Measurements from ENCODE around the gene ZNF595. TPM values are rescaled to one million over a fixed set of nuclear protein-coding genes. Genes with fewer than 3 reads are reported as not detected.
"Not testable (repeated sequence)": the region's sequence is repeated elsewhere in the genome, so short reads cannot be mapped to it uniquely, and the experiment has no call there.

The ZNF595 gene
- 33.8 TPM for total RNA-seq

- DNase-seq (ENCODE audit: low spot score) = peak; percentile 63
These were observed at the start of gene ZNF595 for GRCh38 chr4:52804-53479. Gene ZNF595, plus strand, starts transcription at chr4:53321. Its CDS starts 168 bp downstream, at chr4:53489.

- not testable (repeated sequence) for DNase-seq (ENCODE audit: low spot score)
These were observed 42.9 kb upstream of the ZNF595 start for GRCh38 chr4:9937-10870.

- DNase-seq (ENCODE audit: low spot score) = not testable (repeated sequence)
These were observed 41.9 kb upstream of the ZNF595 start for GRCh38 chr4:11095-11815.

GRCh38 chr4:11816-12417 is 41.2 kb upstream of the ZNF595 start:
- not testable (repeated sequence) for DNase-seq (ENCODE audit: low spot score)

GRCh38 chr4:18128-18527 is 35.0 kb upstream of the ZNF595 start:
- DNase-seq (ENCODE audit: low spot score) = not testable (repeated sequence)

GRCh38 chr4:18589-18988 is 34.5 kb upstream of the ZNF595 start:
- DNase-seq (ENCODE audit: low spot score) = not testable (repeated sequence)

GRCh38 chr4:22882-23281 is 30.2 kb upstream of the ZNF595 start:
- DNase-seq (ENCODE audit: low spot score) = not testable (repeated sequence)

GRCh38 chr4:24359-24758 is 28.8 kb upstream of the ZNF595 start:
- not testable (repeated sequence) for DNase-seq (ENCODE audit: low spot score)

- not testable (repeated sequence) for DNase-seq (ENCODE audit: low spot score)
These were observed 25.6 kb upstream of the ZNF595 start for GRCh38 chr4:27501-27900.

GRCh38 chr4:28767-29542 is 24.2 kb upstream of the ZNF595 start:
- DNase-seq (ENCODE audit: low spot score) = peak; percentile 63

- DNase-seq (ENCODE audit: low spot score) = not testable (repeated sequence)
These were observed 19.8 kb upstream of the ZNF595 start for GRCh38 chr4:33314-33713.

GRCh38 chr4:36559-37415 is 16.3 kb upstream of the ZNF595 start:
- not testable (repeated sequence) for DNase-seq (ENCODE audit: low spot score)

- DNase-seq (ENCODE audit: low spot score) = not testable (repeated sequence)
These were observed 14.9 kb upstream of the ZNF595 start for GRCh38 chr4:38202-38601.

GRCh38 chr4:43375-43774 is 9.7 kb upstream of the ZNF595 start:
- not testable (repeated sequence) for DNase-seq (ENCODE audit: low spot score)

GRCh38 chr4:51253-51652 is 1.9 kb upstream of the ZNF595 start:
- not testable (repeated sequence) for DNase-seq (ENCODE audit: low spot score)

GRCh38 chr4:51655-52277 is 1.4 kb upstream of the ZNF595 start:
- not testable (repeated sequence) for DNase-seq (ENCODE audit: low spot score)

GRCh38 chr4:53521-53920 is 400 bp downstream of the ZNF595 start:
- DNase-seq (ENCODE audit: low spot score) = not testable (repeated sequence)

- not testable (repeated sequence) for DNase-seq (ENCODE audit: low spot score)
These were observed 11.6 kb downstream of the ZNF595 start for GRCh38 chr4:64733-65132.

- no peak for DNase-seq (ENCODE audit: low spot score)
These were observed 18.7 kb downstream of the ZNF595 start for GRCh38 chr4:71830-72229.

Measured in ureter (tissue), 1 donor.